ENCODE results near the gene NHS.

Gene NHS

GRCh38 chrX:17471121-17471520 lies 96.1 kb downstream of the NHS start:
- TF ChIP-seq CTCF (IDR thresholded peaks at IDR 0.05; ENCODE audit: borderline replicate concordance, extremely low read depth, low read length, poor library complexity, severe bottlenecking) (no peak), EZH2 (IDR thresholded peaks at IDR 0.05; ENCODE audit: borderline replicate concordance, low read depth, low read length, severe bottlenecking) (no peak)

GRCh38 chrX:17471861-17472260 lies 96.9 kb downstream of the NHS start:
- H3K36me3 ChIP-seq (ENCODE audit: insufficient read depth, low read length), result no peaks in the 10 kb centered on the region
- ATAC-seq (ENCODE audit: insufficient read depth, low read depth) (no peak), DNase-seq (no peak)
- no peaks in the 10 kb centered on the region for H3K79me2 ChIP-seq (ENCODE audit: insufficient read depth, low read length)
- H4K20me1 ChIP-seq (ENCODE audit: insufficient read depth, low read length), result no peaks in the 10 kb centered on the region
- no peak overlapping the region for H3K27ac ChIP-seq (ENCODE audit: low read length)
- H3K27me3 ChIP-seq (ENCODE audit: insufficient read depth, low read length, poor library complexity), result no peaks in the 10 kb centered on the region
- H3K9me3 ChIP-seq (ENCODE audit: insufficient read depth, low read length, severe bottlenecking), result no peaks in the 10 kb centered on the region
- no peak overlapping the region for H3K4me3 ChIP-seq (ENCODE audit: low read depth in 1 of 2, low read length in 2 of 2)
- TF ChIP-seq CTCF (IDR thresholded peaks at IDR 0.05; ENCODE audit: borderline replicate concordance, extremely low read depth, low read length, poor library complexity, severe bottlenecking) (no peak), EZH2 (IDR thresholded peaks at IDR 0.05; ENCODE audit: borderline replicate concordance, low read depth, low read length, severe bottlenecking) (no peak)
- no peak overlapping the region for H3K4me2 ChIP-seq (ENCODE audit: insufficient read depth, low read length)
- no peak overlapping the region for H3K9ac ChIP-seq (ENCODE audit: low read depth, low read length)
- no peaks in the 10 kb centered on the region for H3K4me1 ChIP-seq (ENCODE audit: insufficient read depth, low read length)
- H2AFZ ChIP-seq (ENCODE audit: low read depth, low read length), result no peak overlapping the region

More at GRCh38 chrX:17471121-17471520, 96.1 kb downstream of the NHS start:
- Histone ChIP-seq H3K27me3 (ENCODE audit: insufficient read depth, low read length, poor library complexity) (no peaks in the 10 kb centered on the region), H3K27ac (ENCODE audit: low read length) (no peak overlapping the region), H3K4me3 (ENCODE audit: low read depth in 1 of 2, low read length in 2 of 2) (no peak overlapping the region), H3K9me3 (ENCODE audit: insufficient read depth, low read length, severe bottlenecking) (no peaks in the 10 kb centered on the region), H3K4me1 (ENCODE audit: insufficient read depth, low read length) (no peaks in the 10 kb centered on the region), H3K4me2 (ENCODE audit: insufficient read depth, low read length) (no peak overlapping the region), H3K79me2 (ENCODE audit: insufficient read depth, low read length) (no peaks in the 10 kb centered on the region), H2AFZ (ENCODE audit: low read depth, low read length) (no peak overlapping the region), H3K36me3 (ENCODE audit: insufficient read depth, low read length) (no peaks in the 10 kb centered on the region), H3K9ac (ENCODE audit: low read depth, low read length) (no peak overlapping the region), H4K20me1 (ENCODE audit: insufficient read depth, low read length) (no peaks in the 10 kb centered on the region)
- ATAC-seq (ENCODE audit: insufficient read depth, low read depth) (no peak), DNase-seq (no peak)

GRCh38 chrX:17472424-17472823 lies 97.4 kb downstream of the NHS start:
- no peaks in the 10 kb centered on the region for H3K27me3 ChIP-seq (ENCODE audit: insufficient read depth, low read length, poor library complexity)
- ATAC-seq (ENCODE audit: insufficient read depth, low read depth), result no peak

More at GRCh38 chrX:17472424-17472823, 97.4 kb downstream of the NHS start:
- H3K36me3 ChIP-seq (ENCODE audit: insufficient read depth, low read length), result no peaks in the 10 kb centered on the region
- H2AFZ ChIP-seq (ENCODE audit: low read depth, low read length), result no peak overlapping the region
- no peak for DNase-seq
- H3K4me3 ChIP-seq (ENCODE audit: low read depth in 1 of 2, low read length in 2 of 2), result no peak overlapping the region
- H4K20me1 ChIP-seq (ENCODE audit: insufficient read depth, low read length), result no peaks in the 10 kb centered on the region
- H3K79me2 ChIP-seq (ENCODE audit: insufficient read depth, low read length), result no peaks in the 10 kb centered on the region
- no peaks in the 10 kb centered on the region for H3K4me1 ChIP-seq (ENCODE audit: insufficient read depth, low read length)
- H3K9me3 ChIP-seq (ENCODE audit: insufficient read depth, low read length, severe bottlenecking), result no peaks in the 10 kb centered on the region
- TF ChIP-seq CTCF (IDR thresholded peaks at IDR 0.05; ENCODE audit: borderline replicate concordance, extremely low read depth, low read length, poor library complexity, severe bottlenecking), result no peak
- no peak for TF ChIP-seq EZH2 (IDR thresholded peaks at IDR 0.05; ENCODE audit: borderline replicate concordance, low read depth, low read length, severe bottlenecking)
- H3K9ac ChIP-seq (ENCODE audit: low read depth, low read length), result no peak overlapping the region
- H3K4me2 ChIP-seq (ENCODE audit: insufficient read depth, low read length), result no peak overlapping the region
- H3K27ac ChIP-seq (ENCODE audit: low read length), result no peak overlapping the region
